NCI-H1436 treated with DMSO at 0.1 percent for 48 hours (cell line): ENCODE data around the gene ANXA2.
"Not testable (repeated sequence)": the region's sequence is repeated elsewhere in the genome, so short reads cannot be mapped to it uniquely, and the experiment has no call there.

Experiments used
- DNase-seq: peaks from one replicate; lab custom pipeline; 2025; lab: John Stamatoyannopoulos, UW

The ANXA2 gene

GRCh38 chr15:60410350-60410749, 12.6 kb upstream of the ANXA2 start:
- not testable (repeated sequence) for DNase-seq

DNA sequence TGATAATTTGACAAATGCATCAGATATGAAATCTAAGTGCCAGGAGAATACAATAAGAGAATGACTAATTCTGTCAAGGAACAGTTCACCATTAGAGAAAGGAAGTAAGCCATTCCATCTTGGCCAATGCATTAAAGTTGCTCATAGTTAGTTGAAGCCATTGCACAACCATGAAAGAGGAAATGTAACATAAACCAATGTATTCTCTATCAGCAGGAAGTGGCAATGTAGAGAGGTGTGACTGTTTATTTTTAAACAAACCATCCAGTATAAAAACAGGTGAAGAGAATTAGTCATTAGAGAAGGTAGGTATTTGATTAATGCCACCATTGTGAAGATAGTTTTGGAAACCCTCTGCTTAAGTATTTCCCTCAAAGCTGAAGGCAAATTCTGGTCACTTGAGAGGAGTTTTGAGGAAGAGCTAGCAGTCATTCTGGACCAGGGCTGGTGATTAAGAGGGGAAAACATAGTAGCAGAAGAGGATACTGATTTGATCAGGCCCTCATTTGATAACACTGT, 10.7 kb upstream of the ANXA2 start:
- DNase-seq: no peak

GRCh38 chr15:60407415-60407805, 9.6 kb upstream of the ANXA2 start:
- DNase-seq: no peak

DNA sequence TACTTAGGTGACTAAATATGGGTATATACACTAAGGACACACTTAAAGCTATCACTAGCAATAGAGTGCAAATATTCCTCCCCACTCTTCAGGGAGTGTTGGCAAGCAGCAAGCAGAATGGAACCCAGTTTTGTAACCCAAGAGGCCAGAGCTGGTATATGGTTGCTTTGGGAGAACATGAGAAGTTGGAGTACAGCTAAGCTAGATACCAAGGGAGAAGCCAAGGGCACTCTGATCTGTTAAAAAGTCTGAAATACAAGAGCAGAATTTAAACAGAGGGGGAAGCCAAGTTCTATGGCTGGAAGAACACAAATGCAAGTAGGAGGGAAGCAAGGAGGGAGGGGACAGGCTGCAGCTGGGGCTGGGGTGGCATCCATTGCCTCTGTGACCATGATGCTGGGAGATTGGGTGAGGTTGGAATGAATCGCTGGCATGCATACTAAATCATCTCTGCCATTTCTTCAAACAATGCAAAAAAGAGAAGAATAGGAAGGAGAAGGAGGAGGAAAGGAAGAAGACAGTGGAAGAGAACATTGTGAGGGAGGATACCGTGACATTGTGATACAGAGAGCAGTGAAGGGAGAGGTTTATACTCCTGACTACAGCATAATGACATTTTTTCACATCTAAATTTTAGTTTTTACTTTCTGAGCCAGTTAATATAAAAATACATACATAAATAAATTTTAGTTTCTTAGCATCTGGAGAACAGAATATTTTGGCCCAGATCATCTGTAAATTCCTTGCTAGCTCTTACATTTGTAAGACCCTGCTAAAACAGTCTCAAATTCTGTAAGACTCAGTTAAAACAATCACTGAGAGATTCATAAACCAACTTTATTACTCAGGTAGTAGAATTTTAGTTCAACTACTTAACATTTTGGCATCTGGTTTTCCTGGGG, 9.0 kb upstream of the ANXA2 start:
- no peak for DNase-seq

GRCh38 chr15:60405399-60405798, 7.6 kb upstream of the ANXA2 start:
- DNase-seq: no peak

GRCh38 chr15:60404351-60404750, 6.6 kb upstream of the ANXA2 start:
- DNase-seq: not testable (repeated sequence)

DNA sequence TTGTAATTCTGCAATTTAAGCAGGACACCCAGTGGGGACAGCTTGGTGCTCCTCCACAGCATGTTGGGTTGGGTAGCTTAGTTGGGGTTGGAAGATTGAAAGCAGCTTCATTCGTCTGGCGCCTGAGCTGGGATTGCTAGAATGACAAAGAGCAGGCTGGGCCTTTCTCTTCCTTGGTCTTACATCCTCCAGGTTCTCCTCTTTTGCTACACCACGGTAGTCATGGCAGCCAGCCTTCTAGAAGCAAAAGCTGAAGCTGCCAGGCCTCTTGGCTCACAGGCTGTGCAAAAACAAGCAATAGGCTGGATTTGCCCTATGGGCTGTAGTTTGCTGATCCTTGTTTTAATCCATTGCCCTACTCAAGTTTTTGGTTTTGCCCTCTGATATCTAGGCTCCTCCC, 3.2 kb upstream of the ANXA2 start:
- no peak for DNase-seq

- no peak for DNase-seq
These were observed 2.1 kb upstream of the ANXA2 start for GRCh38 chr15:60399931-60400330.

GRCh38 chr15:60399246-60399915, 1.6 kb upstream of the ANXA2 start:
- no peak for DNase-seq

DNA sequence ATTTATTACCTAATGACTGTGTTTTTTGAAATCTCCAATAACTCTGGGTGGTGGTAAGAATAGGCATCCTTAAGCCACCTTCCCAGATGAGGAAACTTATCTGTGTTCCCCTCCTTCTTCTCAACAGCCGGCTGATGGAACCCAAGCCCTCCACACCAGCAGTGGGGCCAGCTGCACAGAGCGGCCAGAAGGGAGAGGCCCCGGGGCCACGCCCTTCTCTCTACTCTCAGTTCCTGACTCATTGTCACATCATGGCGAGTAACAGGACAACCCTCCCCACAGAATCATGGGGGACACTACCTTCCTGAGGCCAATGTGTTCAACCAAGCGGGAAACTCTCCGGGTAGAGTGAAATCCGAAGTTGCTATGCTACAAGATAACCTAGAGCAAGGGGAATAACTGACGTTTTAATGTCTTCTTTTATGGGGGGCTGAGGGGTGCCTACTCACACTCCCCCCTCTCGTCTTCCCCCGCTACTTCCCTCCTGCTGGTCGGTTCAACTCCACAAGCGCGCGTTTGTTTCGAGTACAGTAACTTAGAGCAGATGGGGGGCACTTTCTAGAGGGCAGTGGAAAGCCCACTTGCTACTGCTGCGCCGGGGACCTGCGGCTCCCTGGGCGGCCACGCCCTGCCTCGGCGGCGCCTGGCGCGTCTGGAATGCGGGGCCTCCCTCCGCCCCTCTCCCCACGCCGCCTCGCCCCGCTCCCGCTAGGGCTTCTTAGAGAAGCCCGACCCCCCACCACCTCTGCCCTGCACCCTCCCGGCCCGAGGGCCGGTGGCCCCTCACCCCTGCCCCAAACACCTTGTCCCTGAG, 621 bp downstream of the ANXA2 start:
- no peak for DNase-seq

GRCh38 chr15:60396560-60396957, 1.2 kb downstream of the ANXA2 start:
- no peak for DNase-seq

GRCh38 chr15:60396100-60396499, 1.7 kb downstream of the ANXA2 start:
- no peak for DNase-seq

DNA sequence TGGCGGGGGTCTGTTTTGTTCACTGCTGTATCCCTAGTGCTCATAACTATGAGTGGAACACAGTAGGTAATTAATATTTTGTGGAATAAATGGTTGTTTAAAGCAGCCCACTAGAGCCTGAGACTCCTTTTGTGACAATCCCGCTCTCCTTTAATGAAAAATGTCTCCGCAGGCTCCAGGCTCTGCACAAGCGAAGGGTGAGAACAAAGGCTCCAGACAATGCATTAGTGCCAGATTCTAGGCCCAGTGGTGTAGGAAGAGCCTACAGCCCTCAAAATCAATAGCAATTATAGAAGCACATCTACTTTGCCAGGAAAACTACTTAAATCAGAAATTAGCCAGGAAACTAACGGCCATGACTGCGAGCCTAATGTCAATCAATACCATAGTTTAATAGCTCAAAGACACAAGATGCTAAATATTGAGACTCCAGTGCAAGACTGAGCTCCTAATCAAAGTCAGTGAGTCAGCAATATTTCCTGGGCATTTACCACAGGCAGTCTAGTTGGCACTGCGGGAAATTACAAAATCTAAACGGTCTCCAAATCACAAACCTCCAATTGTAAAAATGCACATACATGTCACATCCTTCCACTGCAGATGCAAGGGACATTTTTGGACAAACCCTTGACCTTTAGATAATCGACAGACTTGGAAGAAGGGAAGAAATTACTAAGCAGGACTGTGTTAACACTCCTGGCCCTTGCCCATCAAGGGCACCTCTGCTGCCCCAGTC, 2.3 kb downstream of the ANXA2 start:
- DNase-seq: no peak

GRCh38 chr15:60394689-60395097, 3.1 kb downstream of the ANXA2 start:
- DNase-seq: no peak

DNA sequence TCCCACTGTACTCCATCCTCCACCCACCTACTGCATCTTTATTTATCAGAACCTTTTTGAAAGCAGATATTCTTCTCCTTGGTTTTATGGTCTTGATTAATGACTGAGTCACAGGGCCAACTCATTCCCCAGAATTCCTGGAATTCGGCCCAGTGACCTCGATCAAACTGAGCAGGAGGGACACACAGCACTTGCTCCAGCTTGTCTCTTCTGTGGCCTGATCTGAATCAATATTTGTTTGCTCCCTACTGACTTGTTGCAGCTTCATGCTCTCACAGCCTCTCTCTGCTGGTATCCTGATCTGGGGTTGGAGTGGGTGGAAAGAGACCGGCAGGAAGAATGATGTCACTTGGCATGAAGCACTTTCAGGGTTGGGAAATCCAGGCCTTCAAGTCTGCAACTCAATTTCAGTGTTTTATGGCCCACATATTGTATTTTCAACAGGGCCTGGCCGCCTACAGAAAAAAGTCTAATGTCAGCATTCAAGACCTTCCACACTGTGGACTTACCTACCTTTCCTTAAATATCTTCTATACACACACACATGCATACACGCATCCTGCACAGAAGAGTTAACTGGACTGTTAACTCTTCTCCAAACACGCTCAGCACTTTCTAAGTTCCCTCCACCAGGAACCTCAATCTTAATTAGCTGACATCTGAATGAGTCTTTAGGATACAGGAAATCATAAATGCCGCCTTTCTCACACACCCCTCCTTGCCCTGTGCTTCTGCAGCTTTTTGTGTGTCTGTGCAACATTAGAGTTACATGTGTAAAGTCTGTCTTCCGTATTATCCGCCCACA, 4.6 kb downstream of the ANXA2 start:
- DNase-seq: no peak

GRCh38 chr15:60392601-60392985, 5.2 kb downstream of the ANXA2 start:
- DNase-seq: no peak

- DNase-seq: no peak
These were observed 6.0 kb downstream of the ANXA2 start for GRCh38 chr15:60391722-60392315.

DNA sequence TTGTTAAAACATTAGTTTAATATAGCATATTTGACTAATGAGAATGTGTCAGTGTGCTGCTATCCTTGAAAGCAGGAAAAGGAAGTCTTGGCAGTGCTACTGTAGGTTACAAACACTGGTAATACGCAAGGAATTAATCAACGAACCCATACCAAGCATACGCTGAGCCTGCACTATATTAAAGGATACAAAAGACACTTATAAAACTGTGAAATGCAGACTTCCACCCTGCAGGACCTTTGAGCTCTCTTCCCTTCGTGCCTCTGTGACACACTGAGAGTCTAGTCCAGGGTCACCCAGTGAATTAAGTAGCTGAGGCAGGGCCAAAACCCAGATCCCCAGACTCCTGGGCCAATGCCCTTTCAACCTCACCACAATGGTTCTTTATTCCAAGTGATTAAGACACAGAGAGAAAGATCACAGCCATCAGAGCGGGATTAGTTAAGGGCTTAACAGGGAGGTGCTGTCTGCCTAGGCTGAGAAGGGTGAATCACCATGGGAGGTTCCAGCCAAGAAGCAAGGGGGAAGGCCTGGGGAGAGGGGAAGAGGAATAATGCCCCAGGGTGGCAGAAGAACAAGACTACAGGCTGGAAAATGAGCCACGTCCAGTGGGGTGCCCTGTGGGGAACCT, 6.8 kb downstream of the ANXA2 start:
- DNase-seq: no peak

GRCh38 chr15:60390231-60390630, 7.6 kb downstream of the ANXA2 start:
- DNase-seq: no peak
